AG09319 (cell line): ENCODE data around the gene LEPROT.
A peak's percentile ranks its signal among the peaks of the same experiment; 100 is the strongest.

Experiments
- DNase-seq: peaks from one replicate; pipeline ENCODE4 v3.0.0-alpha.2; 2010; ENCODE audit warnings: low read depth; ENCODE audit errors: extremely low read depth
- TF ChIP-seq, protein P1 (sequence below): IDR thresholded peaks from 2 replicates; pipeline ENCODE4 v1.5.1; 2011; ENCODE audit warnings: low read depth, mild to moderate bottlenecking, inconsistent platforms, low read length, moderate library complexity

Gene LEPROT

GRCh38 chr1:65387821-65388220, 32.6 kb upstream of the LEPROT start:
- TF ChIP-seq, protein P1, sequence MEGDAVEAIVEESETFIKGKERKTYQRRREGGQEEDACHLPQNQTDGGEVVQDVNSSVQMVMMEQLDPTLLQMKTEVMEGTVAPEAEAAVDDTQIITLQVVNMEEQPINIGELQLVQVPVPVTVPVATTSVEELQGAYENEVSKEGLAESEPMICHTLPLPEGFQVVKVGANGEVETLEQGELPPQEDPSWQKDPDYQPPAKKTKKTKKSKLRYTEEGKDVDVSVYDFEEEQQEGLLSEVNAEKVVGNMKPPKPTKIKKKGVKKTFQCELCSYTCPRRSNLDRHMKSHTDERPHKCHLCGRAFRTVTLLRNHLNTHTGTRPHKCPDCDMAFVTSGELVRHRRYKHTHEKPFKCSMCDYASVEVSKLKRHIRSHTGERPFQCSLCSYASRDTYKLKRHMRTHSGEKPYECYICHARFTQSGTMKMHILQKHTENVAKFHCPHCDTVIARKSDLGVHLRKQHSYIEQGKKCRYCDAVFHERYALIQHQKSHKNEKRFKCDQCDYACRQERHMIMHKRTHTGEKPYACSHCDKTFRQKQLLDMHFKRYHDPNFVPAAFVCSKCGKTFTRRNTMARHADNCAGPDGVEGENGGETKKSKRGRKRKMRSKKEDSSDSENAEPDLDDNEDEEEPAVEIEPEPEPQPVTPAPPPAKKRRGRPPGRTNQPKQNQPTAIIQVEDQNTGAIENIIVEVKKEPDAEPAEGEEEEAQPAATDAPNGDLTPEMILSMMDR: no peak
- DNase-seq: no peak

- TF ChIP-seq, protein P1: no peak
- DNase-seq: no peak
Observed at GRCh38 chr1:65388908-65389695, 31.4 kb upstream of the LEPROT start.

- TF ChIP-seq, protein P1: no peak
- DNase-seq: no peak
Observed at GRCh38 chr1:65392497-65392896, 28.0 kb upstream of the LEPROT start.

- TF ChIP-seq, protein P1: no peak
- no peak for DNase-seq
Observed at GRCh38 chr1:65393347-65393746, 27.1 kb upstream of the LEPROT start.

DNA sequence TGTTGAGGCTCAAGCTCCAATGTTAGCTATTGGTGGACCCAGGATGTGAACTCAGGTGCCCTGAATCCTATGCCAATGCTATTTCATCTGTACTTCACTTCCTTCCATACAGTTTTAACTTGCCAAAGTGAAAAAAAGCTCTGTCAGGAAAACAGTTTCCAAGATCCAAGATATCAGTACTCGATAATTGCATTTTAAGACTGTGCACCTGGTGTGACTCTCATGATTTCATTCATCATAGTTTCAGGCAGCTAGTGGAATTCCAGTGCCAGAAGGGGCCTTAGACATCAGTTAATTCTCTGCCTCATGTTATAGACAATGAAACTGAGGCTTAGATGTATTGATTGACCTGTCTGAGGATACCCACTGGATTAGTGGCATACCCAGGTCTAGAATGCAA, 26.5 kb upstream of the LEPROT start:
- TF ChIP-seq, protein P1: no peak
- no peak for DNase-seq

- DNase-seq: peak; percentile 24
- TF ChIP-seq, protein P1: no peak
Observed at GRCh38 chr1:65395887-65396612, 24.4 kb upstream of the LEPROT start.

GRCh38 chr1:65398083-65398482, 22.4 kb upstream of the LEPROT start:
- TF ChIP-seq, protein P1: no peak
- no peak for DNase-seq
